K562 (cell line): ENCODE measurements around the gene LAP3. TPM values are rescaled to one million over a fixed set of nuclear protein-coding genes. Genes with fewer than 3 reads are reported as not detected.
A peak's percentile ranks its signal among the peaks of the same experiment; 100 is the strongest.

Experiments
- ATAC-seq: fragments of 200-7000 bp; cut with Tn5 transposase; 3 replicates; pipeline ENCODE4 v1.9.1; 2020; ENCODE audit warnings: moderate library complexity
- BruUV-seq: library from RNA; stranded (reverse); fragments of 400-500 nt; replicated peaks from 2 replicates; lab custom pipeline; 2021; lab: Mats Ljungman, UMichigan
- CTCF ChIA-PET: fragments of 300-600 bp; formaldehyde crosslinking; extraction: SDS; loops from one replicate; lab custom pipeline; 2021; ENCODE audit warnings: low intra/inter-chr PET ratio; lab: Yijun Ruan, JAX
- POLR2A ChIA-PET: fragments of 300-600, 350-650 bp; sonication (Branson Sonifier 250); formaldehyde crosslinking; extraction: SDS; loops from one replicate; lab custom pipeline; 2021; ENCODE audit warnings: antibody characterized with exemption, inconsistent platforms; lab: Yijun Ruan, JAX
- DNase-seq, 4 experiments: peaks; one replicate each; pipeline versions ENCODE4 v3.0.0 to v3.0.0-alpha.2; 2011 to 2018; ENCODE audit warnings: low spot score in 3 of 4, mixed read lengths in 3 of 4; ENCODE audit errors: extremely low read depth in 1 of 4
- FAIRE-seq: peaks from 2 replicates; lab custom pipeline; 2011; peaks lifted over from hg19 to GRCh38; lab: Jason Lieb, UNC
- H2AFZ ChIP-seq: 2 replicates; pipeline ENCODE4 v1.6.0; 2011; ENCODE audit warnings: low read depth, low read length, control low read depth, inconsistent platforms
- H3K27ac ChIP-seq: fragments of 200-600 bp; 3 replicates; pipeline ENCODE4 v1.8.0; 2011; ENCODE audit warnings: low read depth, mild to moderate bottlenecking, control low read depth, inconsistent platforms, low read length, moderate library complexity, mixed read lengths; ENCODE audit errors: extremely low read depth
- H3K27me3 ChIP-seq, 2 experiments: fragments of 300-600 bp in 1 of 2; 2 replicates in 1 of 2; 3 replicates in 1 of 2; pipeline versions ENCODE4 v1.6.0 to v1.8.0; 2011; ENCODE audit warnings: inconsistent platforms in 2 of 2, low read length in 2 of 2, mild to moderate bottlenecking in 1 of 2, mixed read lengths in 1 of 2, moderate library complexity in 1 of 2; ENCODE audit not compliant: control insufficient read depth in 2 of 2, insufficient read depth in 2 of 2
- H3K36me3 ChIP-seq: fragments of 300-600 bp; 3 replicates; pipeline ENCODE4 v1.8.0; 2011; ENCODE audit warnings: mild to moderate bottlenecking, low read length, inconsistent platforms; ENCODE audit not compliant: control insufficient read depth, insufficient read depth
- H3K4me1 ChIP-seq, 2 experiments: fragments of 200-600 bp in 1 of 2; replicated peaks in 1 of 2; 2 replicates in 1 of 2; 3 replicates in 1 of 2; pipeline versions ENCODE4 v1.5.1 to v1.8.0; 2011; ENCODE audit warnings: inconsistent platforms in 2 of 2, low read length in 2 of 2, mild to moderate bottlenecking in 1 of 2, mixed read lengths in 1 of 2, moderate library complexity in 1 of 2; ENCODE audit not compliant: control insufficient read depth in 2 of 2, insufficient read depth in 2 of 2
- H3K4me2 ChIP-seq: 2 replicates; pipeline ENCODE4 v1.6.1; 2011; ENCODE audit warnings: low read length, control low read depth, inconsistent platforms, mixed read lengths; ENCODE audit not compliant: insufficient read depth
- H3K4me3 ChIP-seq: fragments of 200-600 bp; sonication (generic), shearing (Covaris generic); 2 replicates; pipeline ENCODE4 v1.5.1; 2016; ENCODE audit warnings: control low read depth, inconsistent platforms
- H3K79me2 ChIP-seq: fragments of 200-600 bp; 3 replicates; pipeline ENCODE4 v1.8.0; 2011; ENCODE audit warnings: low read length, inconsistent platforms; ENCODE audit not compliant: control insufficient read depth, insufficient read depth
- H3K9ac ChIP-seq, 2 experiments: 2 replicates each; pipeline versions ENCODE4 v1.6.0 to v1.6.1; 2011; ENCODE audit warnings: low read depth in 2 of 2, low read length in 2 of 2, control low read depth in 1 of 2, inconsistent platforms in 1 of 2, mild to moderate bottlenecking in 1 of 2, mixed read lengths in 1 of 2; ENCODE audit not compliant: insufficient read depth in 1 of 2
- H3K9me1 ChIP-seq: one replicate; pipeline ENCODE4 v1.6.0; 2011; ENCODE audit warnings: inconsistent platforms, mild to moderate bottlenecking, low read length, moderate library complexity; ENCODE audit not compliant: control insufficient read depth, insufficient read depth
- H3K9me3 ChIP-seq: replicated peaks from 2 replicates; pipeline ENCODE4 v1.5.1; 2011; ENCODE audit warnings: low read depth, low read length, inconsistent platforms; ENCODE audit not compliant: control insufficient read depth, insufficient read depth
- H4K20me1 ChIP-seq: replicated peaks from 2 replicates; pipeline ENCODE4 v1.6.1; 2011; ENCODE audit warnings: low read length, inconsistent platforms, mixed read lengths; ENCODE audit not compliant: control insufficient read depth, insufficient read depth
- ATF6 ChIP-seq: sonication (generic); formaldehyde crosslinking; IDR thresholded peaks from 2 replicates; pipeline ENCODE4 v1.4.0; 2020; ENCODE audit warnings: mild to moderate bottlenecking, missing genetic modification reagents
- GTF2B ChIP-seq: IDR thresholded peaks from 2 replicates; pipeline ENCODE4 v1.6.1; 2011; ENCODE audit not compliant: insufficient read length; ENCODE audit errors: extremely low read depth
- ZBTB12 ChIP-seq: fragments of 250-450 bp; sonication (Bioruptor Pico); IDR thresholded peaks from 2 replicates; pipeline ENCODE4 v1.4.0; 2020
- WGBS: fragments of 100-300 bp; shearing (Covaris generic); methylation state at CpG from one replicate; pipeline ENCODE4 v1.1.6; 2016; ENCODE audit warnings: low coverage, mixed read lengths; ENCODE audit not compliant: insufficient coverage; ENCODE audit errors: missing lambda C conversion rate; 5-methylcytosine and 5-hydroxymethylcytosine counted together
- in situ Hi-C: fragments of 300-500 bp; cut with MboI; formaldehyde crosslinking; loops from 4 replicates; pipeline ENCODE4 v1.15.0; 2018; ENCODE audit warnings: inconsistent platforms, mixed read lengths
- intact Hi-C: fragments of 100-400 bp; cut with micrococcal nuclease; formaldehyde crosslinking; loops from 2 replicates; pipeline ENCODE4 v1.14.2; 2022
- polyA plus RNA-seq, 8 experiments: library from polyadenylated mRNA; depleted of rRNA in 4 of 8; stranded (reverse) in 5 of 8; unstranded in 3 of 8; fragments of >200 nt; fragmentation: Nextera tagmentation in 2 of 8; fragmentation: Illumina TruSeq in 1 of 8; extraction: Ambion mirVana in 2 of 8; extraction: Trizol in 1 of 8; gene quantifications; 2 replicates each; pipeline versions ENCODE4 v1.2.1 to v1.2.3, GENCODE V29; 2011 to 2014; ENCODE audit warnings: inconsistent platforms in 1 of 8, missing spikeins in 1 of 8
- total RNA-seq, 7 experiments: library from RNA; depleted of rRNA in 6 of 7; stranded (reverse); fragments of >200 nt in 6 of 7; fragmentation: Illumina TruSeq in 2 of 7; extraction: Trizol in 2 of 7; gene quantifications; 2 replicates each; pipeline versions ENCODE4 v1.2.1 to v1.2.3, GENCODE V29; 2011 to 2021; ENCODE audit warnings: low replicate concordance in 1 of 7
- TF ChIP-seq, protein P1 (sequence below), 2 experiments: fragments of 250-450 bp in 1 of 2; fragments of 450-650 bp in 1 of 2; sonication (Bioruptor Pico) in 1 of 2; IDR thresholded peaks; 2 replicates each; pipeline versions ENCODE4 v1.6.1 to v1.8.0; 2016 to 2021; ENCODE audit warnings: mild to moderate bottlenecking in 2 of 2, moderate library complexity in 2 of 2, missing compliant biosample characterization in 1 of 2, missing genetic modification characterization in 1 of 2
- TF ChIP-seq, protein P2 (sequence below): sonication (generic); formaldehyde crosslinking; IDR thresholded peaks from 2 replicates; pipeline ENCODE4 v1.9.0; 2022; ENCODE audit warnings: mild to moderate bottlenecking, missing genetic modification reagents

The LAP3 gene
- total and polyA plus RNA-seq, 9 of the 15 experiments (the other 6 are each of a cell fraction or from before 2014, with no cell fraction given), result 82.3 to 170 (median 107) TPM

GRCh38 chr4:17616283-17616682, 39.3 kb downstream of the LAP3 start:
- ChIA-PET POLR2A (interaction anchor here (1.0 kb wide), 1 partner anchor 40 kb away, joined by 3 read pairs; the partner anchor contains the start of gene LAP3), CTCF (no interaction called here)
- Histone ChIP-seq H3K27me3 (no peaks in the 10 kb centered on the region), H3K36me3 (peaks cover 52% of the 10 kb centered on the region), H3K4me3 (peak overlapping the region; percentile 6; the same call in 1 of the 2 replicates), H3K9me1 (peaks cover 3% of the 10 kb centered on the region), H3K79me2 (peaks cover 56% of the 10 kb centered on the region), H2AFZ (no peak overlapping the region), H3K4me2 (peak overlapping the region; percentile 60), H3K27ac (no peak overlapping the region; the same call in 2 of the 3 replicates), H3K4me1 (peaks cover 15 to 16% of the 10 kb centered on the region in 2 experiments), H3K9ac (peak overlapping the region; percentile 36 to 86; a peak in 1 of 4 replicates), H3K9me3 (no peaks in the 10 kb centered on the region), H4K20me1 (peaks cover 15% of the 10 kb centered on the region)
- intact Hi-C loops (no loop called here), in situ Hi-C loops (no loop called here)
- BruUV-seq, result TSS peak; percentile 33
- no peak for ATAC-seq
- 36% methylated on average over 5 of the region's 5 CpGs for WGBS
- peak in 1 of 4 experiments; percentile 17 for DNase-seq
- TF ChIP-seq, protein P1, sequence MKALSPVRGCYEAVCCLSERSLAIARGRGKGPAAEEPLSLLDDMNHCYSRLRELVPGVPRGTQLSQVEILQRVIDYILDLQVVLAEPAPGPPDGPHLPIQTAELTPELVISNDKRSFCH (CRISPR knock-in tag; IDR thresholded peaks at IDR 0.05), result no peak
- TF ChIP-seq, protein P1 (tag; IDR thresholded peaks at IDR 0.05), result no peak
- no peak for TF ChIP-seq ATF6
- no peak for TF ChIP-seq ZBTB12 (CRISPR knock-in tag)
- TF ChIP-seq GTF2B, result no peak
- TF ChIP-seq, protein P2, sequence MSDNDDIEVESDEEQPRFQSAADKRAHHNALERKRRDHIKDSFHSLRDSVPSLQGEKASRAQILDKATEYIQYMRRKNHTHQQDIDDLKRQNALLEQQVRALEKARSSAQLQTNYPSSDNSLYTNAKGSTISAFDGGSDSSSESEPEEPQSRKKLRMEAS (CRISPR knock-in tag), result 0 out of 2 replicates have a peak, but pooled peaks have one; percentile 18
- FAIRE-seq, result no peak
